ENCODE results near the gene FBXO21.

DNA sequence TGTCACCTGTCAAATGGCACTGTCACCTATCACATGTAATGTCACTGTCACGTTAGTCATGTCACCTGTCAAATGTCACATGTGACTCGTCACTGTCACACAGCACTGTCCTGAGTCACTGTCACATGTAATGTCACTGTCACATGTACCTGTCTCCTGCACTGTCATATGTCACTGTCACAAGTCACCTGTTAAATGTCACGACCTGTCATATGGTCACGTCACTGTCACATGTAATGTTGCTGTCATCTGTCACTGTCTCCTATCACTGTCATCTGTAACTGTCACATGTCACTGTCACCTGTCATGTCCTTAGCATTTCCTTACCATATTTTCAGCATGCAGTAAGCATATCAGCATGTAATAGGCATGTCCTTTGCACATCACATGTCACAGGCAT lies 63.9 kb downstream of the FBXO21 start:
- TF ChIP-seq, protein P1, sequence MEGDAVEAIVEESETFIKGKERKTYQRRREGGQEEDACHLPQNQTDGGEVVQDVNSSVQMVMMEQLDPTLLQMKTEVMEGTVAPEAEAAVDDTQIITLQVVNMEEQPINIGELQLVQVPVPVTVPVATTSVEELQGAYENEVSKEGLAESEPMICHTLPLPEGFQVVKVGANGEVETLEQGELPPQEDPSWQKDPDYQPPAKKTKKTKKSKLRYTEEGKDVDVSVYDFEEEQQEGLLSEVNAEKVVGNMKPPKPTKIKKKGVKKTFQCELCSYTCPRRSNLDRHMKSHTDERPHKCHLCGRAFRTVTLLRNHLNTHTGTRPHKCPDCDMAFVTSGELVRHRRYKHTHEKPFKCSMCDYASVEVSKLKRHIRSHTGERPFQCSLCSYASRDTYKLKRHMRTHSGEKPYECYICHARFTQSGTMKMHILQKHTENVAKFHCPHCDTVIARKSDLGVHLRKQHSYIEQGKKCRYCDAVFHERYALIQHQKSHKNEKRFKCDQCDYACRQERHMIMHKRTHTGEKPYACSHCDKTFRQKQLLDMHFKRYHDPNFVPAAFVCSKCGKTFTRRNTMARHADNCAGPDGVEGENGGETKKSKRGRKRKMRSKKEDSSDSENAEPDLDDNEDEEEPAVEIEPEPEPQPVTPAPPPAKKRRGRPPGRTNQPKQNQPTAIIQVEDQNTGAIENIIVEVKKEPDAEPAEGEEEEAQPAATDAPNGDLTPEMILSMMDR (IDR thresholded peaks at IDR 0.05), result no peak
- no peak for TF ChIP-seq POLR2AphosphoS5 (IDR thresholded peaks at IDR 0.05)
